Mesenchymal stem cell (in vitro differentiated cells and primary cell): ENCODE measurements around the gene GNG7.
A peak's percentile ranks its signal among the peaks of the same experiment; 100 is the strongest.

Source experiments
- DNase-seq: peaks from one replicate; pipeline ENCODE4 v3.0.0-alpha.2; 2013
- H2AFZ ChIP-seq: one replicate; pipeline ENCODE4 v1.6.1; 2013; ENCODE audit warnings: low read depth, mild to moderate bottlenecking, control low read depth, inconsistent platforms, low read length, moderate library complexity
- H2AK5ac ChIP-seq: 2 replicates; pipeline ENCODE4 v1.6.1; 2013; ENCODE audit warnings: low read length, moderate library complexity, mild to moderate bottlenecking, inconsistent platforms; ENCODE audit not compliant: severe bottlenecking
- H2BK120ac ChIP-seq: one replicate; pipeline ENCODE4 v1.6.1; 2013; ENCODE audit warnings: low read depth, mild to moderate bottlenecking, inconsistent platforms, low read length, moderate library complexity
- H2BK12ac ChIP-seq, 2 experiments: one replicate each; pipeline ENCODE4 v1.6.1; 2013; ENCODE audit warnings: inconsistent platforms in 2 of 2, low read length in 2 of 2, mild to moderate bottlenecking in 2 of 2, moderate library complexity in 2 of 2, control low read depth in 1 of 2
- H2BK15ac ChIP-seq: one replicate; pipeline ENCODE4 v1.6.1; 2013; ENCODE audit warnings: mild to moderate bottlenecking, low read depth, inconsistent platforms; ENCODE audit not compliant: poor library complexity, severe bottlenecking
- H2BK5ac ChIP-seq: 2 replicates; pipeline ENCODE4 v1.6.1; 2013; ENCODE audit warnings: low read depth, mild to moderate bottlenecking, low read length, control low read depth, inconsistent platforms; ENCODE audit not compliant: poor library complexity, severe bottlenecking
- H3K14ac ChIP-seq, 2 experiments: one replicate each; pipeline ENCODE4 v1.6.1; 2013; ENCODE audit warnings: inconsistent platforms in 2 of 2, low read length in 2 of 2, control low read depth in 1 of 2, mild to moderate bottlenecking in 1 of 2, moderate library complexity in 1 of 2
- H3K18ac ChIP-seq, 2 experiments: one replicate each; pipeline ENCODE4 v1.6.1; 2013; ENCODE audit warnings: inconsistent platforms in 2 of 2, low read length in 2 of 2, control low read depth in 1 of 2, low read depth in 1 of 2, mild to moderate bottlenecking in 1 of 2
- H3K23ac ChIP-seq, 2 experiments: one replicate each; pipeline ENCODE4 v1.6.1; 2013; ENCODE audit warnings: inconsistent platforms in 2 of 2, low read length in 2 of 2, mild to moderate bottlenecking in 2 of 2, moderate library complexity in 2 of 2, control low read depth in 1 of 2
- H3K27ac ChIP-seq: 2 replicates; pipeline ENCODE4 v1.5.1; 2013; ENCODE audit warnings: mild to moderate bottlenecking, moderate library complexity, low read length, control low read depth, inconsistent platforms; ENCODE audit not compliant: poor library complexity, severe bottlenecking
- H3K27me3 ChIP-seq, 2 experiments: 2 replicates each; pipeline versions ENCODE4 v1.6.1 to v1.7.0; 2013; ENCODE audit warnings: low read length in 2 of 2, mild to moderate bottlenecking in 2 of 2, moderate library complexity in 2 of 2, control low read depth in 1 of 2, inconsistent platforms in 1 of 2; ENCODE audit not compliant: control insufficient read depth in 1 of 2, insufficient read depth in 1 of 2
- H3K36me3 ChIP-seq, 2 experiments: 2 replicates each; pipeline versions ENCODE4 v1.6.1 to v1.7.0; 2013; ENCODE audit warnings: low read length in 2 of 2, control low read depth in 1 of 2, inconsistent platforms in 1 of 2, low read depth in 1 of 2, mild to moderate bottlenecking in 1 of 2; ENCODE audit not compliant: insufficient read depth in 2 of 2, control insufficient read depth in 1 of 2
- H3K4ac ChIP-seq, 2 experiments: one replicate each; pipeline ENCODE4 v1.6.1; 2013; ENCODE audit warnings: inconsistent platforms in 2 of 2, low read length in 2 of 2, mild to moderate bottlenecking in 2 of 2, moderate library complexity in 2 of 2, control low read depth in 1 of 2, low read depth in 1 of 2
- H3K4me1 ChIP-seq: 2 replicates; pipeline ENCODE4 v1.6.1; 2013; ENCODE audit warnings: low read depth, low read length, control low read depth; ENCODE audit not compliant: control insufficient read depth, insufficient read depth
- H3K4me2 ChIP-seq: 2 replicates; pipeline ENCODE4 v1.6.1; 2013; ENCODE audit warnings: low read length, mild to moderate bottlenecking, inconsistent platforms; ENCODE audit not compliant: poor library complexity, severe bottlenecking
- H3K4me3 ChIP-seq, 2 experiments: 2 replicates each; pipeline versions ENCODE4 v1.5.1 to v1.7.0; 2013; ENCODE audit warnings: low read length in 2 of 2, mild to moderate bottlenecking in 2 of 2, control low read depth in 1 of 2, low read depth in 1 of 2; ENCODE audit not compliant: insufficient read depth in 1 of 2
- H3K79me1 ChIP-seq: replicated peaks from 2 replicates; pipeline ENCODE4 v1.6.1; 2013; ENCODE audit warnings: mild to moderate bottlenecking, control low read depth, low read length, inconsistent platforms; ENCODE audit not compliant: poor library complexity, severe bottlenecking
- H3K9ac ChIP-seq: 2 replicates; pipeline ENCODE4 v1.7.0; 2013; ENCODE audit warnings: mild to moderate bottlenecking, low read length, moderate library complexity
- H3K9me3 ChIP-seq: 2 replicates; pipeline ENCODE4 v1.7.0; 2013; ENCODE audit warnings: mild to moderate bottlenecking, low read length; ENCODE audit not compliant: control insufficient read depth
- H4K8ac ChIP-seq: one replicate; pipeline ENCODE4 v1.6.1; 2013; ENCODE audit warnings: inconsistent platforms, mild to moderate bottlenecking, low read length, moderate library complexity
- H4K91ac ChIP-seq: one replicate; pipeline ENCODE4 v1.6.1; 2013; ENCODE audit warnings: mild to moderate bottlenecking, low read length, inconsistent platforms
- WGBS: methylation state at CpG from one replicate; pipeline ENCODE4 v1.1.7; 2013; ENCODE audit warnings: mixed read lengths; 5-methylcytosine and 5-hydroxymethylcytosine counted together

GNG7 gene

DNA sequence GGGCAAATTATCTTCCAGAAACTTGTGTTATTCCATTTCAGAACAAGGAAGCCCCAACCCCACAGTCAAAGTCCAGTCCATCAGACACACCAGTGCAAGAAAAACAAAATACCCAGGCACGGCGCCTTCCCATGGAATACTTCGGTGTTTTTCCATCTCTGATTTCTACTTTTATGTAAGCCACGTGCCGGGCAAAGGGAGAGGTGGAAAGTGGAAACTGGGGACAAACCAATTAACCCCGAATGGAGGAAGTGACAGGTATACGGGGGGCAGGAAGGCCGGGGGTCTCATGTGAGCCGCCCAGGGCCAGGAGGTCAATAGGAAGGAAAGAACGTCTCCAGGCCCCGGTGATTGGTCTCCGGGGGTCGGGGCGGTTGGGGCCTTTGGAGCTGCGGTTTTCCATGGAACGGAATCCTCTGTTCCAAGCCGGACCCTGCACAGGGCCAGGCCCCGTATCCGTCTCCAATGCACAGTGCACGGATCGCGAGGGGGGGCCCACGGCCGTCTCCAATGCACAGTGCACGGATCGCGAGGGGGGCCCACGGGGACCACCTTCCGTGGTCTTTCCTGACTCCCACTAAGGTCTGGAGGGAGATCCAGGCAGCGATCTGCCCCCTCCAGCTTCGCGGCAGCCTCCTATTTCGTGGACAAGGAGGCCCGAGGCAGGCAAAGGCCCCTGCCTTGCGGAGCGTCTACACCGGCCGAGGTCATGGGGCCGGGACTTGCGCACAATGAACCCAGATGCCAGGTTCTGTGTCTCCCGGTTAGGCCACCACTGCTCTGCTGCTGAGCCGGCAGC, 146.9 kb downstream of the GNG7 start:
- H4K91ac ChIP-seq: peak overlapping the region; percentile 67
- H4K8ac ChIP-seq: peak overlapping the region; percentile 60
- H3K79me1 ChIP-seq: no peaks in the 10 kb centered on the region
- H2BK120ac ChIP-seq: no peak overlapping the region
- no peak overlapping the region for H3K4ac ChIP-seq
- H3K27me3 ChIP-seq: peaks cover 0 to 10% of the 10 kb centered on the region in 2 experiments
- no peak overlapping the region for H2BK15ac ChIP-seq
- no peaks in the 10 kb centered on the region for H3K36me3 ChIP-seq
- H3K14ac ChIP-seq: no peak overlapping the region
- H3K23ac ChIP-seq: no peak overlapping the region
- H2AK5ac ChIP-seq: peak overlapping the region; percentile 66
- WGBS: 91% methylated on average over 42 of the region's 42 CpGs
- no peak overlapping the region for H3K4me3 ChIP-seq
- no peak for DNase-seq
- H2AFZ ChIP-seq: no peak overlapping the region
- H3K4me2 ChIP-seq: no peak overlapping the region
- H3K9me3 ChIP-seq: no peaks in the 10 kb centered on the region
- H3K27ac ChIP-seq: peak overlapping the region; percentile 46
- H3K4me1 ChIP-seq: peaks cover 15% of the 10 kb centered on the region
- H2BK5ac ChIP-seq: no peak overlapping the region
- no peak overlapping the region for H3K9ac ChIP-seq
- no peak overlapping the region for H3K18ac ChIP-seq
- peak overlapping the region in 1 of 2 experiments; percentile 67 for H2BK12ac ChIP-seq

DNA sequence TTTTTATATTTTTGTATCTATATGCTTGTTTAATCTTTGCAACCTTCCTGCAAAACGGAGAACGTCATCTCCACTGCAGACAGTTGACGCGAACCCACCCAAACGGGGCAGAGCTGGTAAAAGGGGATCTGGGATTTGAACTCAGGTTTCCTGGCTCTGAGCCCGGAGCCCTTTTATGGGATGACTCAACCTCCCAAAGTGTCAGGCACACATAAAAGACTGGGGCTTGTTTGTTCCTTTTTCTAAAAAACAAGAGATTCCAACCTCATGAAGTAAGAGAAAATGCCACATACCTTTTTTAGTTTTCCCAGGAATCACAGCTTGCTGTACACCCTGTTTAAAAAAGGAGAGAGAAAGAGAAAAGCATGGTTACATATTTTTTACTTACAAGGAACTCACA, 147.6 kb downstream of the GNG7 start:
- H2BK5ac ChIP-seq: no peak overlapping the region
- H2BK12ac ChIP-seq: no peak overlapping the region
- peak overlapping the region; percentile 46 for H3K27ac ChIP-seq
- H3K4me1 ChIP-seq: peaks cover 17% of the 10 kb centered on the region
- no peak overlapping the region for H3K4me2 ChIP-seq
- no peak overlapping the region for H3K9ac ChIP-seq
- H4K8ac ChIP-seq: no peak overlapping the region
- no peak overlapping the region for H2AK5ac ChIP-seq
- H3K79me1 ChIP-seq: no peaks in the 10 kb centered on the region
- H3K9me3 ChIP-seq: no peaks in the 10 kb centered on the region
- H3K27me3 ChIP-seq: peaks cover 0 to 8% of the 10 kb centered on the region in 2 experiments
- no peak overlapping the region for H3K14ac ChIP-seq
- H3K4ac ChIP-seq: no peak overlapping the region
- whole genome bisulfite sequencing: 47% methylated on average over 6 of the region's 6 CpGs
- H2AFZ ChIP-seq: no peak overlapping the region
- no peak for DNase-seq
- H2BK15ac ChIP-seq: no peak overlapping the region
- no peak overlapping the region for H3K4me3 ChIP-seq
- no peaks in the 10 kb centered on the region for H3K36me3 ChIP-seq
- H3K18ac ChIP-seq: no peak overlapping the region
- H4K91ac ChIP-seq: no peak overlapping the region
- H3K23ac ChIP-seq: no peak overlapping the region
- no peak overlapping the region for H2BK120ac ChIP-seq

DNA sequence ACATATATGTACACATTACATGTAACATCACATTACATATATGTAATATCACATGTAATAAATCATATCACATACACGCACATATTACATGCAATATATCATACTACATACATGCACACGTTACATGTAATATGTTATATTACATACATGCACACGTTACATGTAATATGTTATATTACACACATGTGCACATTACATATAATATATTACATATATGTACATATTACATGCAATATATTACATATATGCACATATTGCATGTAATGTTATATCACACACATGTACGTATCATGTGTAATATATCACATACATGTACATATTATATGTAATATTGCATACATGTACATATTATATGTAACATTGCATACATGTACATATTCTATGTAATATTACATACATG, 149.0 kb downstream of the GNG7 start:
- Histone ChIP-seq H3K4me3 (no peak overlapping the region), H2BK5ac (no peak overlapping the region), H3K9me3 (no peaks in the 10 kb centered on the region), H2BK15ac (no peak overlapping the region), H3K79me1 (no peaks in the 10 kb centered on the region), H2AFZ (no peak overlapping the region), H2AK5ac (no peak overlapping the region), H3K18ac (no peak overlapping the region), H2BK12ac (no peak overlapping the region), H3K27me3 (peaks cover 0 to 5% of the 10 kb centered on the region in 2 experiments), H3K9ac (no peak overlapping the region), H3K4ac (no peak overlapping the region), H4K8ac (no peak overlapping the region), H4K91ac (no peak overlapping the region), H3K4me1 (peaks cover 21% of the 10 kb centered on the region), H3K4me2 (no peak overlapping the region), H2BK120ac (no peak overlapping the region), H3K23ac (no peak overlapping the region), H3K27ac (no peak overlapping the region), H3K14ac (no peak overlapping the region), H3K36me3 (no peaks in the 10 kb centered on the region)
- WGBS: 69% methylated on average over 3 of the region's 4 CpGs
- no peak for DNase-seq

DNA sequence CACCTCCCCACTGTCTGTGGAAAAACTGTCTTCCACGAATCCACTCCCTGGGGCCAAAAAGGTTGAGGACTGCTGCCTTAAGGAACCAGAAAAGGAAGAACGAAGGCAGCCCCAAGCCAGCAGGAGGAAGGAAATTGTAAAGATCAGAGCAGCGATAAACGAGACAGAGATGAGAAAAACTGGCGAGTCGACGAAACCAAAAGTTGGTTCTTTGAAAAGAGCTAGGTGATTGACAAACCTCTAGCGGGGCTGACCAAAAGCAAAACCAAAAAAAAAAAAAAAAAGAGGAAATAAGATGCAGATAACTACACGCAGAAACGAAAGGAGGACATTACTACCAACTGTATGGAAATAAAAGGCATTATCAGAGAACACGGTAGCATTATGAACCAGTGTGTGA, 149.6 kb downstream of the GNG7 start:
- Histone ChIP-seq H3K4me2 (peak overlapping the region; percentile 7), H3K23ac (no peak overlapping the region), H3K27ac (no peak overlapping the region), H3K4ac (no peak overlapping the region), H2AFZ (no peak overlapping the region), H3K9me3 (no peaks in the 10 kb centered on the region), H3K27me3 (peaks cover 0 to 5% of the 10 kb centered on the region in 2 experiments), H4K8ac (peak overlapping the region; percentile 35), H2BK120ac (no peak overlapping the region), H2BK12ac (no peak overlapping the region), H4K91ac (no peak overlapping the region), H2BK5ac (no peak overlapping the region), H2AK5ac (no peak overlapping the region), H3K4me1 (peaks cover 21% of the 10 kb centered on the region), H3K18ac (no peak overlapping the region), H3K4me3 (peak overlapping the region in 1 of 2 experiments; percentile 74), H3K79me1 (no peaks in the 10 kb centered on the region), H2BK15ac (no peak overlapping the region), H3K36me3 (no peaks in the 10 kb centered on the region), H3K14ac (no peak overlapping the region), H3K9ac (peak overlapping the region; percentile 77)
- peak; percentile 65 for DNase-seq
- 40% methylated on average over 10 of the region's 11 CpGs for WGBS
